HCT116 (cell line): Measurements from ENCODE around the gene GLUD1. TPM values are rescaled to one million over a fixed set of nuclear protein-coding genes. Genes with fewer than 3 reads are reported as not detected.
"Not testable (repeated sequence)": the region's sequence is repeated elsewhere in the genome, so short reads cannot be mapped to it uniquely, and the experiment has no call there.

Experiments used
- ATAC-seq: fragments of 200-7000 bp; cut with Tn5 transposase; 2 replicates; pipeline ENCODE4 v1.9.1; 2020; ENCODE audit warnings: mild to moderate bottlenecking, moderate library complexity
- BruUV-seq: library from RNA; stranded (reverse); fragments of 400-500 nt; replicated peaks from 2 replicates; lab custom pipeline; 2021; lab: Mats Ljungman, UMichigan
- CTCF ChIA-PET: fragments of 300-600 bp; sonication (Branson Sonifier 250); formaldehyde crosslinking; loops from one replicate; lab custom pipeline; 2021; ENCODE audit warnings: antibody characterized with exemption; lab: Charles Lee
- POLR2A ChIA-PET: fragments of 300-600, 350-600 bp; sonication (Branson Sonifier 250); formaldehyde crosslinking; loops from one replicate; lab custom pipeline; 2021; ENCODE audit warnings: antibody characterized with exemption; lab: Charles Lee
- RAD21 ChIA-PET, 2 experiments: fragments of 300-600 bp; sonication (Branson Sonifier 250); formaldehyde crosslinking; loops; one replicate each; lab custom pipeline; 2023; ENCODE audit warnings: low total read pairs in 2 of 2; ENCODE audit not compliant: uncharacterized antibody in 2 of 2, unreplicated experiment in 2 of 2, low non-redundant PET in 1 of 2; lab: Charles Lee
- DNase-seq: peaks from one replicate; pipeline ENCODE4 v3.0.0-alpha.2; 2010; ENCODE audit warnings: low read depth, low spot score
- H2AFZ ChIP-seq: fragments of 200-600 bp; shearing (Covaris generic), sonication (generic); 2 replicates; pipeline ENCODE4 v1.6.1; 2017; ENCODE audit warnings: low read depth, mixed run types, mixed read lengths, antibody characterized with exemption, low read length; ENCODE audit not compliant: poor library complexity, severe bottlenecking
- H3K27ac ChIP-seq: 2 replicates; pipeline ENCODE4 v1.5.1; 2012; ENCODE audit warnings: low read depth, low read length
- H3K27me3 ChIP-seq: fragments of 200-600 bp; sonication (generic); 2 replicates; pipeline ENCODE4 v1.6.1; 2016; ENCODE audit warnings: mixed run types, low read length, mixed read lengths; ENCODE audit not compliant: insufficient read depth
- H3K36me3 ChIP-seq, 2 experiments: fragments of 200-500 bp in 1 of 2; fragments of 200-600 bp in 1 of 2; sonication (Bioruptor generic) in 1 of 2; sonication (generic) in 1 of 2; 2 replicates each; pipeline versions ENCODE4 v1.5.1 to v1.6.1; 2014 to 2016; ENCODE audit warnings: low read length in 2 of 2, inconsistent platforms in 1 of 2, mixed read lengths in 1 of 2, mixed run types in 1 of 2; ENCODE audit not compliant: insufficient read depth in 2 of 2, control insufficient read depth in 1 of 2
- H3K4me1 ChIP-seq, 2 experiments: fragments of 200-600 bp in 1 of 2; sonication (generic) in 1 of 2; 2 replicates each; pipeline versions ENCODE4 v1.5.1 to v1.6.1; 2012 to 2017; ENCODE audit warnings: low read length in 2 of 2, inconsistent platforms in 1 of 2, mild to moderate bottlenecking in 1 of 2, mixed read lengths in 1 of 2, mixed run types in 1 of 2, moderate library complexity in 1 of 2; ENCODE audit not compliant: insufficient read depth in 2 of 2, control insufficient read depth in 1 of 2
- H3K4me2 ChIP-seq: fragments of 200-600 bp; sonication (generic); 2 replicates; pipeline ENCODE4 v1.6.1; 2017; ENCODE audit warnings: mixed run types, low read length, mixed read lengths
- H3K4me3 ChIP-seq, 2 experiments: fragments of 200-600 bp in 1 of 2; sonication (generic) in 1 of 2; replicated peaks in 1 of 2; 2 replicates each; pipeline ENCODE4 v1.5.1; 2011 to 2016; ENCODE audit warnings: low read length in 2 of 2, control low read depth in 1 of 2, low read depth in 1 of 2, mild to moderate bottlenecking in 1 of 2, mixed read lengths in 1 of 2, mixed run types in 1 of 2
- H3K79me2 ChIP-seq: fragments of 200-600 bp; sonication (generic); 2 replicates; pipeline ENCODE4 v1.6.1; 2017; ENCODE audit warnings: mild to moderate bottlenecking, mixed run types, low read length, moderate library complexity, mixed read lengths; ENCODE audit not compliant: insufficient read depth
- H3K9ac ChIP-seq: fragments of 200-600 bp; sonication (generic); 2 replicates; pipeline ENCODE4 v1.6.1; 2016; ENCODE audit warnings: low read length, mixed read lengths
- H3K9me2 ChIP-seq: fragments of 200-600 bp; sonication (generic), shearing (Covaris generic); 2 replicates; pipeline ENCODE4 v1.6.1; 2017; ENCODE audit warnings: mixed run types, mild to moderate bottlenecking, moderate library complexity; ENCODE audit not compliant: insufficient read depth
- H3K9me3 ChIP-seq, 2 experiments: fragments of 200-500 bp in 1 of 2; fragments of 200-600 bp in 1 of 2; sonication (Bioruptor generic) in 1 of 2; sonication (generic) in 1 of 2; 2 replicates each; pipeline ENCODE4 v1.6.1; 2014 to 2017; ENCODE audit warnings: low read length in 2 of 2, mixed read lengths in 2 of 2, inconsistent platforms in 1 of 2, low read depth in 1 of 2, mild to moderate bottlenecking in 1 of 2, mixed run types in 1 of 2, moderate library complexity in 1 of 2; ENCODE audit not compliant: control insufficient read depth in 1 of 2, insufficient read depth in 1 of 2
- H4K20me1 ChIP-seq: fragments of 200-600 bp; sonication (generic), shearing (Covaris generic); 2 replicates; pipeline ENCODE4 v1.6.1; 2017; ENCODE audit warnings: mixed run types, mild to moderate bottlenecking, moderate library complexity; ENCODE audit not compliant: insufficient read depth
- FOSL1 ChIP-seq: IDR thresholded peaks from 2 replicates; pipeline ENCODE4 v1.6.1; 2012; ENCODE audit warnings: low read depth
- JUND ChIP-seq: IDR thresholded peaks from 2 replicates; pipeline ENCODE4 v1.6.1; 2012
- POLR2A ChIP-seq: IDR thresholded peaks from 2 replicates; pipeline ENCODE4 v1.7.0; 2011; ENCODE audit warnings: borderline replicate concordance; ENCODE audit not compliant: insufficient read depth, insufficient read length; ENCODE audit errors: extremely low read depth
- POLR2AphosphoS5 ChIP-seq: IDR thresholded peaks from 2 replicates; pipeline ENCODE4 v1.6.1; 2011; ENCODE audit warnings: mild to moderate bottlenecking, low read depth, low read length, moderate library complexity
- TCF7L2 ChIP-seq: IDR thresholded peaks from 2 replicates; pipeline ENCODE4 v1.7.0; 2011; ENCODE audit warnings: borderline replicate concordance, inconsistent platforms; ENCODE audit not compliant: insufficient read depth, insufficient read length; ENCODE audit errors: extremely low read depth
- intact Hi-C: fragments of 100-400 bp; cut with micrococcal nuclease; formaldehyde crosslinking; loops from 2 replicates; pipeline ENCODE4 v1.10.0; 2022
- total RNA-seq: library from RNA; stranded (reverse); gene quantifications from one replicate; pipeline ENCODE4 v1.2.1, GENCODE V29; 2021; ENCODE audit not compliant: unreplicated experiment
- TF ChIP-seq, protein P1 (sequence below): IDR thresholded peaks from 2 replicates; pipeline ENCODE4 v1.6.1; 2012

Gene GLUD1
- total RNA-seq, 1 experiment from 2014 or later, result 131 TPM

DNA sequence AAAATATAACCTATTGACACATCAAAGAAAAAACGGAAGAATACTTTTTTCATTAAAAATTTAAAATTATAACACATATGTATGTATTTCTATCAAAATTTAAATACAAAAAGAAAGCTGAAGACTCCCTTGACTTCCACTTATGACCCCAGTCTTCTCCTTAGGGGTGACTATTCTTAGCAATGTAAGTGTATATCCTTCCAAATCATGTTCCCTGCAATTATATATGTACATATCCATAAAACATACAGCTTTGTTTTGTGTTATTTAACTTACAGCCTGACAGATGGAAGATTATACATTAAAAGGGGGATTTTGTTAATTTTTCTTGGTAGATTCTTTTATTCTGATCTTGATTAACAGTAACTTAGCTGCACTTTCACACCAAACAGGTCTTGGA is 9.1 kb downstream of the GLUD1 start:
- ChIA-PET POLR2A (no interaction called here), RAD21 (no interaction called here), CTCF (no interaction called here)
- Histone ChIP-seq H3K4me2 (no peak overlapping the region), H4K20me1 (no peaks in the 10 kb centered on the region), H3K9ac (no peak overlapping the region), H3K27me3 (no peaks in the 10 kb centered on the region), H3K36me3 (peaks cover 0 to 4% of the 10 kb centered on the region in 2 experiments; a peak in 1 of 4 replicates), H3K27ac (no peak overlapping the region), H3K9me2 (no peaks in the 10 kb centered on the region), H3K4me1 (peaks cover 0 to 6% of the 10 kb centered on the region in 2 experiments; a peak in 1 of 4 replicates), H2AFZ (no peak overlapping the region), H3K4me3 (no peak overlapping the region), H3K9me3 (no peaks in the 10 kb centered on the region), H3K79me2 (peaks cover 86% of the 10 kb centered on the region)
- BruUV-seq, result no TSS peak
- intact Hi-C loops, result no loop called here
- TF ChIP-seq POLR2A (no peak), POLR2AphosphoS5 (no peak), TCF7L2 (no peak), FOSL1 (no peak), JUND (no peak)
- TF ChIP-seq, protein P1, sequence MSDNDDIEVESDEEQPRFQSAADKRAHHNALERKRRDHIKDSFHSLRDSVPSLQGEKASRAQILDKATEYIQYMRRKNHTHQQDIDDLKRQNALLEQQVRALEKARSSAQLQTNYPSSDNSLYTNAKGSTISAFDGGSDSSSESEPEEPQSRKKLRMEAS, result no peak
- no peak for ATAC-seq
- no peak for DNase-seq

DNA sequence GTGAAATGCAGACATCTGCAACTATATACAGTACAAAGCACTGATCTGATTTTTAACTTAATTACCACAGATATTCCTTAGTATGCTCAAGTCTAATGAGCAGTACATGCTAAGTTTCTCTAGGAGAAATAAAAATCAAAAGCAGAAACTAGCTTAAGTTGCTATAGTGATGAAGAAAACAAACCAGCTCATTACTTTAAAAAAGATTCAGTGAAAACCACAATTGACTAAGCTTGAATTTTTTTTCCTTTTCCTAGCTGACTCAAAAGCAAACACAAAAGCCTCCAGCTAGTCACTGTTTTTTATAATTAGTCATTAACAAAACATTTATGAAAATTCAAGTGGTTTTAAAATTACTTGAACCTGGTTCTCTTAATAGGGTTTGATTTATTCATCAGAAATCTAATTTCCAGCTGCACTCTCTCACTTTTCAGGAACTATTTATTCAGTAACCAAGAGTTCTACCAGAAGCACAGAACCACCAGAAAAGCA is 10.3 kb downstream of the GLUD1 start:
- H3K27ac ChIP-seq, H3K4me2 ChIP-seq, H3K9me2 ChIP-seq, H2AFZ ChIP-seq, intact Hi-C loops, ATAC-seq, BruUV-seq, H3K9me3 ChIP-seq, H3K4me3 ChIP-seq, H3K27me3 ChIP-seq, H3K9ac ChIP-seq, H3K36me3 ChIP-seq, RAD21 ChIA-PET, H4K20me1 ChIP-seq, H3K4me1 ChIP-seq, CTCF ChIA-PET, DNase-seq: not testable (repeated sequence)
- peaks cover 77% of the 10 kb centered on the region for H3K79me2 ChIP-seq
- POLR2A ChIA-PET, result interaction anchor here (1.3 kb wide), 1 partner anchor 11 kb away, joined by 4 read pairs; the partner anchor contains the start of genes GLUD1 and SHLD2

DNA sequence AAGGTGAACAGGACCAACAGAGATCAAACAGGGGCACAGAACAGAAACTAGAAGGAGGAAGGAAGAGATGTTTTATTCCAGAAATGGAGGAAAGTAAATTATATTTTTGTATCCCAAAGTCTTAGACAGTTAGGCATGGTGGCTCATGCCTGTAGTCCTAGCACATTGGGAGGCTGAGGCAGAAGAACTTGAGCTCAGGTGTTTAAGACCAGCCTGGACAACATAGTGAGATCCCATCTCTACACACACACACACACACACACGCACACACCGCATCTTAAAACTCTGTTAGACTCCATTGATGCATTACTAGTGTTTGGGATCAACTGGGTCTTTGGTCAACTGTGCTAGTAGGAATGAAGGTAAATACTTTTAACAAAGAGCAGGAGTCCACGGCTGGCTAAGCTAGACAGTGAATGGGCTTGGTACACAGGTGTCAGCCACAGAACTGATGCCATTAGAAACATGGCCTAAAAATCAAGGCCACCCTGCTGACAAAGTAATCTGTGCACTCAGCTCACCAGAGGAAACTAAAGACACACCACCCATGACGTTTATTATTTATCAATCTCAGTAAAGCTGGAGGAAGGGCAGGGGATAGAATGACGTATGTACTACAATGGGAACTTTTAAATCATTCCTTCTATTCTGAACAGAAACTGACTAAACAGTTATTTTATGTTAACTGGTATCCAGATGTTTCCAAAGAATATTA is 10.9 kb downstream of the GLUD1 start:
- RAD21 ChIA-PET, H3K36me3 ChIP-seq, H4K20me1 ChIP-seq, BruUV-seq, H3K9ac ChIP-seq, H3K4me1 ChIP-seq, CTCF ChIA-PET, H2AFZ ChIP-seq, H3K4me2 ChIP-seq, DNase-seq, H3K9me3 ChIP-seq, H3K27ac ChIP-seq, H3K9me2 ChIP-seq, ATAC-seq, intact Hi-C loops, H3K4me3 ChIP-seq, H3K27me3 ChIP-seq: not testable (repeated sequence)
- POLR2A ChIA-PET, result interaction anchor here (1.3 kb wide), 1 partner anchor 12 kb away, joined by 4 read pairs; the partner anchor contains the start of genes GLUD1 and SHLD2
- peaks cover 73% of the 10 kb centered on the region for H3K79me2 ChIP-seq

DNA sequence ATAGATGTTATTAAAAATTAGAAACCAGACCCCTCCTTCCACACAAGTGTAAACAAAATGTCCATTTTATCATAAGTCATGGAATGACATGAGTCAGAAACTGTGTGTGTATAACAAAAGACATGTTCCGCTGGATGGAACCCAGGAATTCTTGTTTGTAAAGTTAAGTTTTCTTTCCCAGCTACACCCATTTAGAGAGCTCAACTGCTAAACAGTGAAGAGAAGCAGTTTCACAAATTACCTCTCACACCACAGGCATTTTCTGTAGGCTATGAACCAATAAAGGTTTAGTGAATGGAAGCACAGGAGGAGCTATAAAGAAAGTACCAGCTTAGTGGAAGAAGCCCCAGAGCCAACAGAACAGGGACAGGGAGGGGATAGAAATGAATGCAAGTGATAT is 12.4 kb downstream of the GLUD1 start:
- H4K20me1 ChIP-seq, H3K27me3 ChIP-seq, H3K4me2 ChIP-seq, H3K4me3 ChIP-seq, POLR2A ChIA-PET, RAD21 ChIA-PET, H3K9me2 ChIP-seq, ATAC-seq, DNase-seq, BruUV-seq, H3K36me3 ChIP-seq, H3K27ac ChIP-seq, H3K4me1 ChIP-seq, H3K9me3 ChIP-seq, intact Hi-C loops, CTCF ChIA-PET, H3K9ac ChIP-seq, H2AFZ ChIP-seq: not testable (repeated sequence)
- H3K79me2 ChIP-seq, result peaks cover 73% of the 10 kb centered on the region
